Measurements from ENCODE around the gene LRMDA.

LRMDA gene

DNA sequence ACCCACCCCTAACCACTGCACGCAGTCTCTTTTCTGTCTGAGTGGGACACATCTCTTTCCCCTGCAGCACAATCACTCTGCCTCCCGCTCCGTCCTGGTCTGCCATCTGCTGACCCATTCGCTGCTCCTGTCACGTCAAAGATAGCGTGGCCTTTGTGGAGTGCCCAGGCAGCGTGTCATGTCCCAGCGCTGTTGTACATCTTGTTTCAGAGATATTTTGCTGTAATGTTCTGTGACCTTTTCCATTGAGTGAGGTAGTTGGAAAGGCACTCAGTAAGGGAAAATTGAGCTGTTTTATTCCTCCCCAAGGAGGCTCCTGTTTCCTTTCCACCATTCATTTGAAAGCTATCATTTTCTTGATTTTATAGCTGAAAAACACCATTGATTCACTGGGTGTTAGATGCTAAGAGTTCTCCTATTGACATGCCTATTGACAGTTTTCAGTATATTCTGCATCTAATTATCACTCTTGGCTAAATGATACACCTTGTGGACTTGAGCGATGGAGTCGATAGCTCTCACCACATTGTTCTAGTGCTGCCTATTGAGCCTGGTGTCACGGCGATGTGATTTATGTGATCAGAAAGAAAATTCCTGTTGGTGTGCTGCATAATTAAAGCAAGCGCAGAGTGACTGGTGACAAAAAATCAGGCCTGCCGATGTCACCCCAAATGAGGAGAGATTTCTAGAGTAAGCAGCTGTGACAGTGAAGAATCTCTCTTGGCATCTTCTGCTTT, 372.6 kb downstream of the LRMDA start:
- Histone ChIP-seq H3K4me1 (no peaks in the 10 kb centered on the region), H3K9me3 (no peaks in the 10 kb centered on the region), H3K27me3 (peaks cover 0 to 4% of the 10 kb centered on the region in 2 donors), H3K36me3 (no peaks in the 10 kb centered on the region), H3K4me3 (no peak overlapping the region), H3K27ac (no peak overlapping the region)
- DNase-seq = peak; percentile 55 to 68
- TF ChIP-seq, protein P1, sequence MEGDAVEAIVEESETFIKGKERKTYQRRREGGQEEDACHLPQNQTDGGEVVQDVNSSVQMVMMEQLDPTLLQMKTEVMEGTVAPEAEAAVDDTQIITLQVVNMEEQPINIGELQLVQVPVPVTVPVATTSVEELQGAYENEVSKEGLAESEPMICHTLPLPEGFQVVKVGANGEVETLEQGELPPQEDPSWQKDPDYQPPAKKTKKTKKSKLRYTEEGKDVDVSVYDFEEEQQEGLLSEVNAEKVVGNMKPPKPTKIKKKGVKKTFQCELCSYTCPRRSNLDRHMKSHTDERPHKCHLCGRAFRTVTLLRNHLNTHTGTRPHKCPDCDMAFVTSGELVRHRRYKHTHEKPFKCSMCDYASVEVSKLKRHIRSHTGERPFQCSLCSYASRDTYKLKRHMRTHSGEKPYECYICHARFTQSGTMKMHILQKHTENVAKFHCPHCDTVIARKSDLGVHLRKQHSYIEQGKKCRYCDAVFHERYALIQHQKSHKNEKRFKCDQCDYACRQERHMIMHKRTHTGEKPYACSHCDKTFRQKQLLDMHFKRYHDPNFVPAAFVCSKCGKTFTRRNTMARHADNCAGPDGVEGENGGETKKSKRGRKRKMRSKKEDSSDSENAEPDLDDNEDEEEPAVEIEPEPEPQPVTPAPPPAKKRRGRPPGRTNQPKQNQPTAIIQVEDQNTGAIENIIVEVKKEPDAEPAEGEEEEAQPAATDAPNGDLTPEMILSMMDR (IDR thresholded peaks at IDR 0.05) = no peak
- intact Hi-C loops (cut with DNase I; ENCODE audit: low total_unique reads) = no loop called here

- TF ChIP-seq, protein P1 (IDR thresholded peaks at IDR 0.05) = no peak
- intact Hi-C loops (cut with DNase I; ENCODE audit: low total_unique reads) = no loop called here
- Histone ChIP-seq H3K27ac (no peak overlapping the region), H3K4me1 (no peaks in the 10 kb centered on the region), H3K27me3 (peaks cover 0 to 6% of the 10 kb centered on the region in 2 donors), H3K9me3 (no peaks in the 10 kb centered on the region), H3K36me3 (no peaks in the 10 kb centered on the region), H3K4me3 (no peak overlapping the region)
- DNase-seq = no peak
Measured at GRCh38 chr10:75806186-75806585, 374.8 kb downstream of the LRMDA start.

DNA sequence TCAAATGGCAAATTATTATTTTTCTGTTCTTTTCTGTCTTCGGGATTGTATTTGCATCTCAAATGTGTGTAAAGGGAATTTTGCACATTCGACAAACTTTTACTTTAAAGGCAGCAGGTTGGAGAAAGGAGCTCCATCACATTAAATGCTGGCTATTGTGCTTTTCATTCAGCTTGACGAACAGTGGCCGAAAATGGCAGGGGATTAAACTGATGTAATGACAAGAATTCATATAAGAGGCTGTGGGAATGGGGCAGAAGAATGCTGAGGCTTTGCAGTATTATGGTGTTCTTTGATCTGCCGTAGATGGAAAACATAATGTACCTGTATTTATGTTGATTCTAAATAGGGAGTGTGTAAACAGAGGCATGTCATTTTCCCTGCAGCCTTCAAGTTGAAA, 376.0 kb downstream of the LRMDA start:
- Histone ChIP-seq H3K27ac (no peak overlapping the region), H3K9me3 (no peaks in the 10 kb centered on the region), H3K4me1 (no peaks in the 10 kb centered on the region), H3K4me3 (no peak overlapping the region), H3K27me3 (peaks cover 0 to 6% of the 10 kb centered on the region in 2 donors), H3K36me3 (no peaks in the 10 kb centered on the region)
- TF ChIP-seq, protein P1 (IDR thresholded peaks at IDR 0.05) = no peak
- no peak for DNase-seq
- intact Hi-C loops (cut with DNase I; ENCODE audit: low total_unique reads) = no loop called here

- Histone ChIP-seq H3K36me3 (no peaks in the 10 kb centered on the region), H3K27ac (no peak overlapping the region), H3K4me3 (no peak overlapping the region), H3K9me3 (no peaks in the 10 kb centered on the region), H3K27me3 (peaks cover 0 to 6% of the 10 kb centered on the region in 2 donors), H3K4me1 (no peaks in the 10 kb centered on the region)
- intact Hi-C loops (cut with DNase I; ENCODE audit: low total_unique reads) = no loop called here
- TF ChIP-seq, protein P1 (IDR thresholded peaks at IDR 0.05) = no peak
- DNase-seq = no peak
Measured at GRCh38 chr10:75809003-75809402, 377.6 kb downstream of the LRMDA start.

GRCh38 chr10:75814014-75814413, 382.6 kb downstream of the LRMDA start:
- no peaks in the 10 kb centered on the region for H3K4me1 ChIP-seq
- intact Hi-C loops (cut with DNase I; ENCODE audit: low total_unique reads) = no loop called here

More at GRCh38 chr10:75814014-75814413, 382.6 kb downstream of the LRMDA start:
- TF ChIP-seq, protein P1 (IDR thresholded peaks at IDR 0.05) = no peak
- Histone ChIP-seq H3K4me3 (no peak overlapping the region), H3K27ac (no peak overlapping the region), H3K9me3 (no peaks in the 10 kb centered on the region), H3K36me3 (no peaks in the 10 kb centered on the region), H3K27me3 (peaks cover 0 to 2% of the 10 kb centered on the region in 2 donors)
- no peak for DNase-seq

All from tibial artery (tissue), 4 donors.